Mammary epithelial cell (primary cell): ENCODE data around the gene TPST1.

Experiments
- CTCF ChIP-seq, 2 donors: IDR thresholded peaks in 1 of 2; conservative IDR thresholded peaks in 1 of 2; 2 replicates each; pipeline ENCODE4 v1.5.1; 2011 to 2012; ENCODE audit warnings: inconsistent platforms in 2 of 2, low read length in 2 of 2, mild to moderate bottlenecking in 2 of 2, control low read depth in 1 of 2, low read depth in 1 of 2; ENCODE audit not compliant: insufficient read depth in 1 of 2; ENCODE audit errors: extremely low read depth in 1 of 2
- EZH2 ChIP-seq: IDR thresholded peaks from 2 replicates; pipeline ENCODE4 v1.6.1; 2012; ENCODE audit warnings: low read length, inconsistent platforms, borderline replicate concordance

- TF ChIP-seq CTCF (conservative IDR thresholded peaks at IDR 0.05 in 1 of 2, IDR thresholded peaks at IDR 0.05 in 1 of 2; ENCODE audit: extremely low read depth in 1 of 2, insufficient read depth in 1 of 2, low read depth in 1 of 2, low read length in 2 of 2) (no peak), EZH2 (no peak)
These were observed 90.9 kb downstream of the TPST1 start for GRCh38 chr7:66296001-66296521.
